Naive thymus-derived CD4-positive, alpha-beta T cell (primary cell): ENCODE data around the gene RBM23. TPM values are rescaled to one million over a fixed set of nuclear protein-coding genes. Genes with fewer than 3 reads are reported as not detected.
"Not testable (repeated sequence)": the region's sequence is repeated elsewhere in the genome, so short reads cannot be mapped to it uniquely, and the experiment has no call there.

Experiments used
- ATAC-seq: fragments of 150-1000 bp; cut with Tn5 transposase; 2 replicates; pipeline ENCODE4 v1.10.0; 2021; ENCODE audit warnings: mild to moderate bottlenecking, moderate library complexity
- CTCF ChIA-PET: fragments of 350-600 bp; sonication (Branson Sonifier 250); formaldehyde crosslinking; loops from one replicate; lab custom pipeline; 2021; ENCODE audit warnings: antibody characterized with exemption; lab: Charles Lee
- POLR2A ChIA-PET: fragments of 350-600 bp; sonication (Branson Sonifier 250); formaldehyde crosslinking; loops from one replicate; lab custom pipeline; 2021; ENCODE audit warnings: antibody characterized with exemption, inconsistent platforms; lab: Charles Lee
- DNase-seq, 9 donors: peaks; one replicate each; pipeline versions ENCODE4 v3.0.0 to v3.0.0-alpha.2; 2020 to 2022; ENCODE audit warnings: mixed read lengths in 1 of 9
- H3K27ac ChIP-seq: one replicate; pipeline ENCODE4 v1.7.0; 2013; ENCODE audit warnings: mild to moderate bottlenecking, low read depth, low read length, moderate library complexity
- H3K27me3 ChIP-seq, 2 donors: one replicate each; pipeline ENCODE4 v1.7.0; 2013; ENCODE audit warnings: low read length in 2 of 2, mild to moderate bottlenecking in 2 of 2, moderate library complexity in 2 of 2; ENCODE audit not compliant: control insufficient read depth in 2 of 2, insufficient read depth in 2 of 2
- H3K36me3 ChIP-seq, 3 experiments: 1 replicate in 2 of 3; 2 replicates in 1 of 3; pipeline ENCODE4 v1.7.0; 2013; ENCODE audit warnings: low read length in 3 of 3, mild to moderate bottlenecking in 3 of 3, moderate library complexity in 1 of 3; ENCODE audit not compliant: insufficient read depth in 3 of 3, control insufficient read depth in 2 of 3
- H3K4me1 ChIP-seq, 2 donors: one replicate each; pipeline ENCODE4 v1.7.0; 2013; ENCODE audit warnings: low read length in 2 of 2, mild to moderate bottlenecking in 2 of 2, moderate library complexity in 1 of 2; ENCODE audit not compliant: control insufficient read depth in 2 of 2, insufficient read depth in 2 of 2
- H3K4me3 ChIP-seq: 2 replicates; pipeline ENCODE4 v1.7.0; 2013; ENCODE audit warnings: mild to moderate bottlenecking, low read length
- H3K9me3 ChIP-seq, 3 experiments: 1 replicate in 2 of 3; 2 replicates in 1 of 3; pipeline ENCODE4 v1.7.0; 2013; ENCODE audit warnings: low read length in 3 of 3; ENCODE audit not compliant: control insufficient read depth in 2 of 3
- H3K27ac Mint-ChIP-seq, 9 donors: one replicate each; pipeline ENCODE4 v1.8.0; 2020 to 2022; ENCODE audit warnings: mixed read lengths in 9 of 9, mild to moderate bottlenecking in 8 of 9, moderate library complexity in 5 of 9, inconsistent platforms in 2 of 9
- H3K27me3 Mint-ChIP-seq, 5 donors: one replicate each; pipeline ENCODE4 v1.8.0; 2021 to 2022; ENCODE audit warnings: mixed read lengths in 5 of 5, mild to moderate bottlenecking in 1 of 5
- H3K36me3 Mint-ChIP-seq, 5 donors: one replicate each; pipeline ENCODE4 v1.8.0; 2020 to 2022; ENCODE audit warnings: mixed read lengths in 5 of 5, mild to moderate bottlenecking in 3 of 5, inconsistent platforms in 1 of 5
- H3K4me1 Mint-ChIP-seq, 7 donors: one replicate each; pipeline ENCODE4 v1.8.0; 2020 to 2022; ENCODE audit warnings: mixed read lengths in 7 of 7, mild to moderate bottlenecking in 3 of 7, inconsistent platforms in 1 of 7
- H3K4me3 Mint-ChIP-seq, 10 donors: one replicate each; pipeline ENCODE4 v1.8.0; 2020 to 2022; ENCODE audit warnings: mild to moderate bottlenecking in 10 of 10, mixed read lengths in 10 of 10, moderate library complexity in 6 of 10, inconsistent platforms in 2 of 10
- H3K9me3 Mint-ChIP-seq, 11 donors: one replicate each; pipeline ENCODE4 v1.8.0; 2020 to 2022; ENCODE audit warnings: mixed read lengths in 11 of 11, mild to moderate bottlenecking in 4 of 11, inconsistent platforms in 1 of 11, moderate library complexity in 1 of 11
- intact Hi-C, 2 donors: fragments of 100-400 bp; cut with micrococcal nuclease; formaldehyde crosslinking; loops; one replicate each; pipeline ENCODE4 v1.15.1; 2023
- polyA plus RNA-seq, 2 donors: library from polyadenylated mRNA; unstranded; fragments of 300-500 nt; fragmentation: Illumina TruSeq; gene quantifications; one replicate each; pipeline ENCODE4 v1.2.3, GENCODE V29; 2021
- total RNA-seq, 6 experiments: library from RNA in 5 of 6; stranded (reverse) in 5 of 6; gene quantifications; 1 replicate in 5 of 6; 2 replicates in 1 of 6; pipeline ENCODE4 v1.2.3 and lab custom pipeline; 2021 to 2026

RBM23 gene
- total and polyA plus RNA-seq, 7 experiments from 2014 or later = 51.2 to 140 (median 95.3) TPM

- no peaks in the 10 kb centered on the region for H3K9me3 ChIP-seq
- peaks cover 0 to 21% (median 0%) of the 10 kb centered on the region in 3 experiments for H3K36me3 ChIP-seq
- no peak overlapping the region for H3K4me3 ChIP-seq
- Mint-ChIP-seq H3K4me3 (no peak overlapping the region), H3K4me1 (peaks cover 0 to 28% (median 16%) of the 10 kb centered on the region in 7 donors), H3K9me3 (no peaks in the 10 kb centered on the region), H3K36me3 (peaks cover 3 to 18% (median 13%) of the 10 kb centered on the region in 5 donors), H3K27me3 (no peaks in the 10 kb centered on the region), H3K27ac (no peak overlapping the region)
- no peak overlapping the region for H3K27ac ChIP-seq
- ChIA-PET POLR2A (no interaction called here), CTCF (interaction anchor here (0.9 to 1.3 kb wide), 2 partner anchors 22 to 58 kb away, joined by 4 read pairs; no protein-coding TSS in a partner anchor)
- peaks cover 0 to 6% of the 10 kb centered on the region in 2 donors for H3K4me1 ChIP-seq
- intact Hi-C loops = no loop called here
- no peaks in the 10 kb centered on the region for H3K27me3 ChIP-seq
- DNase-seq (no peak), ATAC-seq (no peak)
Measured at GRCh38 chr14:22952418-22952817, 33.5 kb upstream of the RBM23 start.

GRCh38 chr14:22951795-22952194, 32.8 kb upstream of the RBM23 start:
- H3K27me3 Mint-ChIP-seq, intact Hi-C loops, H3K9me3 Mint-ChIP-seq, H3K4me3 ChIP-seq, H3K27me3 ChIP-seq, H3K9me3 ChIP-seq, H3K4me1 ChIP-seq, DNase-seq, H3K27ac ChIP-seq, POLR2A ChIA-PET, H3K4me3 Mint-ChIP-seq: not testable (repeated sequence)
- CTCF ChIA-PET = interaction anchor here (1.3 kb wide), 1 partner anchor 22 kb away, joined by 4 read pairs; no protein-coding TSS in a partner anchor
- Mint-ChIP-seq H3K4me1 (peaks cover 0 to 28% (median 16%) of the 10 kb centered on the region in 7 donors), H3K27ac (peak overlapping the region in 4 of 9 donors; percentile 0 to 23 (median 2)), H3K36me3 (peaks cover 9 to 24% (median 19%) of the 10 kb centered on the region in 5 donors)
- ATAC-seq = peak; percentile 68
- peaks cover 0 to 27% (median 0%) of the 10 kb centered on the region in 3 experiments for H3K36me3 ChIP-seq

GRCh38 chr14:22945642-22946041, 26.7 kb upstream of the RBM23 start:
- H3K27ac ChIP-seq = no peak overlapping the region
- DNase-seq (no peak), ATAC-seq (no peak)
- Mint-ChIP-seq H3K27me3 (no peaks in the 10 kb centered on the region), H3K9me3 (no peaks in the 10 kb centered on the region), H3K27ac (no peak overlapping the region), H3K4me3 (no peak overlapping the region), H3K36me3 (peaks cover 6 to 31% (median 17%) of the 10 kb centered on the region in 5 donors), H3K4me1 (peaks cover 0 to 2% (median 0%) of the 10 kb centered on the region in 7 donors)
- peaks cover 0 to 28% (median 4%) of the 10 kb centered on the region in 3 experiments for H3K36me3 ChIP-seq
- H3K9me3 ChIP-seq = no peaks in the 10 kb centered on the region
- no peak overlapping the region for H3K4me3 ChIP-seq
- CTCF ChIA-PET = interaction anchor here (0.6 to 1.0 kb wide), 3 partner anchors 13 to 123 kb away, joined by 3 read pairs; no protein-coding TSS in a partner anchor
- POLR2A ChIA-PET = interaction anchor here (0.6 to 1.9 kb wide), 4 partner anchors 10 to 50 kb away, joined by 3 to 8 read pairs (median 3); partner anchors contain the start of gene HAUS4
- no peaks in the 10 kb centered on the region for H3K4me1 ChIP-seq
- H3K27me3 ChIP-seq = no peaks in the 10 kb centered on the region
- intact Hi-C loops = no loop called here

GRCh38 chr14:22939684-22940083, 20.7 kb upstream of the RBM23 start:
- Mint-ChIP-seq H3K9me3 (no peaks in the 10 kb centered on the region), H3K4me3 (no peak overlapping the region), H3K27me3 (no peaks in the 10 kb centered on the region), H3K4me1 (peaks cover 0 to 2% (median 0%) of the 10 kb centered on the region in 7 donors), H3K27ac (no peak overlapping the region), H3K36me3 (peaks cover 0 to 10% (median 7%) of the 10 kb centered on the region in 5 donors)
- ChIA-PET POLR2A (no interaction called here), CTCF (interaction anchor here (0.6 to 0.7 kb wide), 3 partner anchors 55 to 298 kb away, joined by 3 to 6 read pairs (median 3); no protein-coding TSS in a partner anchor)
- DNase-seq (no peak), ATAC-seq (no peak)
- Histone ChIP-seq H3K27me3 (no peaks in the 10 kb centered on the region), H3K27ac (no peak overlapping the region), H3K9me3 (no peaks in the 10 kb centered on the region), H3K4me3 (no peak overlapping the region), H3K4me1 (no peaks in the 10 kb centered on the region), H3K36me3 (no peaks in the 10 kb centered on the region)
- intact Hi-C loops = no loop called here

- H3K36me3 ChIP-seq = no peaks in the 10 kb centered on the region
- no peak overlapping the region for H3K27ac ChIP-seq
- ATAC-seq (no peak), DNase-seq (no peak)
- ChIA-PET CTCF (interaction anchor here (0.7 to 0.9 kb wide), 2 partner anchors 46 to 47 kb away, joined by 3 to 4 read pairs; partner anchors contain the start of gene AJUBA), POLR2A (interaction anchor here (0.7 kb wide), 1 partner anchor 64 kb away, joined by 3 read pairs; no protein-coding TSS in a partner anchor)
- Mint-ChIP-seq H3K4me3 (no peak overlapping the region), H3K9me3 (no peaks in the 10 kb centered on the region), H3K27ac (no peak overlapping the region), H3K4me1 (peaks cover 0 to 10% (median 4%) of the 10 kb centered on the region in 7 donors), H3K27me3 (no peaks in the 10 kb centered on the region), H3K36me3 (peaks cover 0 to 8% (median 0%) of the 10 kb centered on the region in 5 donors)
- H3K9me3 ChIP-seq = no peaks in the 10 kb centered on the region
- H3K4me1 ChIP-seq = peaks cover 0 to 4% of the 10 kb centered on the region in 2 donors
- intact Hi-C loops = no loop called here
- H3K27me3 ChIP-seq = no peaks in the 10 kb centered on the region
- H3K4me3 ChIP-seq = no peak overlapping the region
Measured at GRCh38 chr14:22935156-22935555, 16.2 kb upstream of the RBM23 start.

GRCh38 chr14:22932146-22932545, 13.2 kb upstream of the RBM23 start:
- H3K27ac Mint-ChIP-seq = peak overlapping the region in 4 of 9 donors; percentile 48 to 83 (median 76)

More at GRCh38 chr14:22932146-22932545, 13.2 kb upstream of the RBM23 start:
- peaks cover 5 to 23% (median 11%) of the 10 kb centered on the region in 7 donors for H3K4me1 Mint-ChIP-seq
- peaks cover 0 to 4% (median 0%) of the 10 kb centered on the region in 3 experiments for H3K36me3 ChIP-seq
- H3K27me3 ChIP-seq = no peaks in the 10 kb centered on the region
- H3K27me3 Mint-ChIP-seq = no peaks in the 10 kb centered on the region
- H3K36me3 Mint-ChIP-seq = peaks cover 0 to 6% (median 0%) of the 10 kb centered on the region in 5 donors
- H3K9me3 ChIP-seq = no peaks in the 10 kb centered on the region
- intact Hi-C loops = no loop called here
- POLR2A ChIA-PET = interaction anchor here (0.6 to 1.4 kb wide), 2 partner anchors 62 to 1648 kb away, joined by 3 to 4 read pairs; no protein-coding TSS in a partner anchor
- CTCF ChIA-PET = interaction anchor here (1.0 to 1.6 kb wide), 2 partner anchors 13 to 50 kb away, joined by 3 read pairs; partner anchors contain the start of gene AJUBA
- no peak overlapping the region for H3K27ac ChIP-seq
- H3K4me1 ChIP-seq = peaks cover 9 to 17% of the 10 kb centered on the region in 2 donors
- no peak for ATAC-seq
- no peak for DNase-seq
- H3K4me3 ChIP-seq = no peak overlapping the region
- peak overlapping the region in 1 of 10 donors; percentile 1 for H3K4me3 Mint-ChIP-seq
- no peaks in the 10 kb centered on the region for H3K9me3 Mint-ChIP-seq
